ENCODE data around the gene TFB2M.

TFB2M gene

DNA sequence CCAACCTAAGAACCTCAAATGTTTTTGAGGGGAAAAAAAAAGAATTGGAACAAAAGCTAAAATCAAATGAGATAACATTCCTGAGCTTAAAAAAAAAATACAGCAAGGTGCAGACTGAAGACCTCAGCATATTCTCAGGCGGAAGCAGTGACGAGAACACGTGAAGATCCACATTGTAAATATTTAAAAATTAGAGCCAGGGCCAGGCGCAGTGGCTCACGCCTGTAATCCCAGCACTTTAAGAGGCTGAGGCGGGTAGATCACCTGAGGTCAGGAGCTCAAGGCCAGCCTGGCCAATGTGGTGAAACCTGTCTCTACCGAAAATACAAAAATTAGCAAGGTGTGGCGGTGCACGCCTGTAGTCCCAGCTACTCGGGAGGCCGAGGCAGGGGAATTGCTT, 15.7 kb downstream of the TFB2M start:
- DNase-seq: no peak

GRCh38 chr1:246549665-246550064, 16.4 kb downstream of the TFB2M start:
- no peak for DNase-seq

DNA sequence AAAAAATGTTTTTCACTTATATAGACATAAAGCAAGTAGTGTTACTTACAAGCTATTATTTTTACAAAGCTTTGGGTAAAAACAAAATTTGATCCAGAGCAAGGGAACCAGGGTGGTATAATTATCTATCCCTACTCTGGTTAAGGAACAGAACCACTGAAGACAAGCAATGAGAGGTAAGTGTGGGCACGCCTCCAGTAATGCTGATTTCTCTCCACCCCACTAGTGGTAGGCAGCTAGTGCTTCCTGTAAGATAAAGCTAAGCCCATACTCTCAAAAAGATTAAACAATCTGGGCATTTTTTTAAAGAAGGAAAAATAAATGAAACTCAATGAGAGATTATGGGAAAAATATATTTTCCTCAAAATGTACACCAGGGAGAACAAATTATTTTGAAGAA, 22.1 kb downstream of the TFB2M start:
- no peak for DNase-seq

DNA sequence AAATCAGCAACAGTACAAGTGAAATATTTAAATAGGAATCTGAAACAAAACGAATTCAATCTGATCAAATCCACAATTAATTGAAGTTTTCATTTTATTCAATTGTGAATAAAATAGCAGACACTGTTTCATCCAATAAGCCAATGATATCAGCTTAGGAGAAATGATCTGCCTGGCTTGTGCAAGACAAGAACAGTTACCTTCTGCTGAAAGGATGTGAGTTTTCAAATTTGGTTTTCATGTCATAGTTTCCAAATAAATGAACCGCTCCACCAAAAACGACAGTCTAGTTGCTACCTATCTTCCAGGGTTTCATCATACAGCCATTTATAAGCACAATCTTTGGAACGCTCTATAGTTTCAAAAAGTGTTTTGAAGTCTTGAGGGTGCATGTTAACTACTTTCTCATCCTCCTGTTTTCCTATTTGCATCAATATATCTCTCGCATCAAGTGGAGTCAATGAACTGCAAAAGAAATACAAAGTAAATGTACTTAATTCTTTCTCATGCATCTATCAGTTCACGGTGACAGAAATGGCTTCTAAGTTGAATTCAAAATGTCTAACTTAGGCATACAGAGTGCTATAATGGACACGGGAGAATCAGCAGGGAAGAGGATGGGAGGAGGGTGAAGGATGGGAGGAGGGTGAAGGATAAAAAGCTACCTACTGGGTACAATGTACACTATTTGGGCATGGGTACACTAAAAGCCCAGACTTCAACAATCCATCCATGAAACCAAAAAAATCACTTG, 25.1 kb downstream of the TFB2M start:
- no peak for DNase-seq

DNA sequence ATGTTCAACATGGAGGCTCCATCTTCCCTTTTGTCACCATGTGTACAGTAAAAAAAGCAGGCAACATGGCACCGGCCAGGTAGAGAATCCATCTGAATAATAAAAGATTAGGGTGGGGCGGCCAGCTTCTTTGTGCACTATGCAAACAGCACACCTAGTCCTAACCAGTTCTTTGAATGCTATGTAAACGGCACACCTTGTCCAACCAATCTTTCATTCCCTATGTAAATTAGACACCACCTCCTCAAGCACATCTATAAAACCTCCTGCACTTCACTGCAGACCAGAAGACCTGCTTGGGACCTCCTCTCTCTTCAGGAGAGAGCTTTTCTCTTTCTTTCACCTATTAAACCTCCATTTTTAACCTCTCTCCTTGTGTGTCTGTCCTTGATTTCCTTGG, 28.2 kb downstream of the TFB2M start:
- DNase-seq: no peak

DNA sequence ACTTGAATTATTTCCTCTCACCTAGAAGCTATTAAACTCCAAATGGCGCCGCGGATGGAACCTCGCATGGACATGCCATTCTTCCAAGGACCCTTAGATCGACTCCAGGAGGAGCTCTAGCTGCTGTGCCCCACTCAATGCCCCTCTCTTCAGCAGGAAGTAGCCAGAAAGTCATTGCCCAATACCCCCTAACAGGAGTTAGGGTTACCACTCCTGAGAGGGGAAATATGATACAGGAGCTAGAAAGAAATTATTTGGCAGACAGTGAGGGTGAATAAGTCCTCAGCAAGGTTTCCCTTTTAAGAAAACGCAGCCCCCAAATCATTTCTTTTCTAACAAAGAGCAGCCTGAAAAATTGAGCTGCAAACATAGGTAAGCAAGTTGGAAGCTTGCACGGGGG, 28.6 kb downstream of the TFB2M start:
- no peak for DNase-seq

- no peak for DNase-seq
Measured at GRCh38 chr1:246534114-246534513, 31.9 kb downstream of the TFB2M start.

DNA sequence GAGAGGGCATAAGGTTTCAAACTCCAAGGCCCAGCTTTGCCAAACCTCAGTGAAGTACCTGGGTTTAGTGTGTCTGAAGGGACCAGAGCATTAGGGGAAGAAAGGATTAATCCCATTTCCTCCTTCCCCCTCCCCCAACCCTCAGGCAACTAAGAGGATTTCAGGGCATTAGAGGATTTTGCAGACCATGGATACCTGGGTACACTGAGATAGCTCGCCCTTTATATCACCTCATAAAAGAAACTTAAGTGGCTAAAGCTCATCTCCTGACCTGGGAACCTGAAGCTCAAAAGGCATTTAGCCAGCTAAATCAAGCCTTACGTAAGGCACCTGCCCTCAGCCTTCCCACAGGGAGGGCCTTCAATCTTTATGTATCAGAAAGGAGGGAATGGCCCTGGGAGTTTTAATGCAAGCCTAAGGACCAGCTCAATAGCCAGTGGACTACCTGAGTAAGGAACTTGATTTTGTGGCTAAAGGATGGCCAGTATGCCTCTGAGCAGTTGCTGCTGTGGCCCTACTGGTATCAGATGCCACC, 32.6 kb downstream of the TFB2M start:
- DNase-seq: no peak

GRCh38 chr1:246532519-246532918, 33.5 kb downstream of the TFB2M start:
- no peak for DNase-seq

- DNase-seq: no peak
Measured at GRCh38 chr1:246530482-246530881, 35.6 kb downstream of the TFB2M start.

GRCh38 chr1:246528933-246529731, 36.9 kb downstream of the TFB2M start:
- DNase-seq: no peak

DNA sequence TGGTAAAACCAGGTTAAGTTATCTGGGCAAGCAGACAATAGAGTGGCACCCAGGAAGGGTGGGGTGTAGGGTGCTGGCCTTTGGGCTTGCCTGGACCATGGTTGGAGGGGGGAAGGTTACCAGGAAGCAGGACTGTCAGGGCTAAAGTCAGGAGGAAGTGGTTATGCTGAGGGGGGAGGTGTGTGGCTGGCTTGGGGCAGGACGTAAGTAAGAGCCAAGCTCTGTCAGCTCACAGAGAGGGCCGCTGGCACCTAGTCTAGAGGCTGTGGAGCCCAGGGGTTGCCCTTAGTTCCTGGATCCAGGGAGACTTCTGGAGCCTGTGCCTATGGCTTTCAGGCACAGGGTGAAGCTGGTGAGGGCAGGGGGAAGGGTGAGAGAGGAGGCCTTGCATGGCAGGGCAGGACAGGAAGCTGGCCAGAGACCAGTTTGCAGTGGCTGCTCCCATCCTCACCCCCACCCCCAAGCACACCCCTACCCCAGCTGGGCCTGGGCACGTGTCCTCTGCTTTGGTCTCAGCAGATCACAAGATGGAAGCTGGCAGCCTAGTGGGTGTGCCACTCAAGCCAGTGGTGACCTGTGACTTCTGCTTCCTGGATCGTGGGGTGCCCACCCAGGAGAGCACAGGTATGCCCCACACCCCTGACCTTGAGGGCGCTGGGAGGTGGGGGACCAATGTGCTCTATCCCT, 38.5 kb downstream of the TFB2M start:
- no peak for DNase-seq

DNA sequence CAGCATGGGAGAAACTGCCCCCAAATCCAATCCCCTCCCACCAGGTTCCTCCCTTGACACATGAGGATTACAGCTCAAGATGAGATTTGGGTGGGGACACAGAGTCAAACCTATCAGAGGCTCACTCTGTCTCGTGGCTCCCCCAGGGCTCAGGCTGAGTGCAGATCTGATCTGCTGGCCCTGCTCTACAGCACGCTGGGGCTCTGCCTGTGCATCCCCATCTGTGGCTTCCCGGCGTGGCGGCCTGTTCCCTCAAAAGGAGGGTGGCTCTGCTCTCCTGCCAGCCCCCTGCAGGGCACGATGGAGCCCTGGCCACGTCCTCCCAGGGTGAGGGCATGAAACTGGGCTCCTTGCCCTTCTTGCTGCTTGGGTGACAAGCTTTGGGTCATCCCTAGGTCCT, 39.1 kb downstream of the TFB2M start:
- DNase-seq: no peak

GRCh38 chr1:246526380-246526779, 39.7 kb downstream of the TFB2M start:
- DNase-seq: no peak

DNA sequence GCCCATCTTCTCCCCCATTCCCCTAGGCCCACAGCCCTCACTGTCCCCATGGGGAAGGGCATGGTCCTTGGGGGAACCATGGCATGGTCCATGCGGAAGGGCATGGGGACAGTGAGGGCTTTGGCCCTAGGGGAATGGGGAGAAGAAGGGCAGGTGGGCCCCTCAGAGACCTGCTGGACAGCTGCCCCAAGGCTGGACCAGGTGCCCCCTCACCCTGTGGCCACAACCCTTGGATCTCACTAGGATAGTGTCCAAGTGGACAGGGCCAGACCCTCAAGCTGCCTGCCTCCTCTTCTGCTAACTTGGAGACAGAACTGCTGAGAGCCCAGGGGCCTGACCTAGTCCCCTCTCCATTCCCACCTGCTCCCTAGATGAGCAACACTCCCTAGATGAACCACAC, 46.5 kb downstream of the TFB2M start:
- no peak for DNase-seq

DNA sequence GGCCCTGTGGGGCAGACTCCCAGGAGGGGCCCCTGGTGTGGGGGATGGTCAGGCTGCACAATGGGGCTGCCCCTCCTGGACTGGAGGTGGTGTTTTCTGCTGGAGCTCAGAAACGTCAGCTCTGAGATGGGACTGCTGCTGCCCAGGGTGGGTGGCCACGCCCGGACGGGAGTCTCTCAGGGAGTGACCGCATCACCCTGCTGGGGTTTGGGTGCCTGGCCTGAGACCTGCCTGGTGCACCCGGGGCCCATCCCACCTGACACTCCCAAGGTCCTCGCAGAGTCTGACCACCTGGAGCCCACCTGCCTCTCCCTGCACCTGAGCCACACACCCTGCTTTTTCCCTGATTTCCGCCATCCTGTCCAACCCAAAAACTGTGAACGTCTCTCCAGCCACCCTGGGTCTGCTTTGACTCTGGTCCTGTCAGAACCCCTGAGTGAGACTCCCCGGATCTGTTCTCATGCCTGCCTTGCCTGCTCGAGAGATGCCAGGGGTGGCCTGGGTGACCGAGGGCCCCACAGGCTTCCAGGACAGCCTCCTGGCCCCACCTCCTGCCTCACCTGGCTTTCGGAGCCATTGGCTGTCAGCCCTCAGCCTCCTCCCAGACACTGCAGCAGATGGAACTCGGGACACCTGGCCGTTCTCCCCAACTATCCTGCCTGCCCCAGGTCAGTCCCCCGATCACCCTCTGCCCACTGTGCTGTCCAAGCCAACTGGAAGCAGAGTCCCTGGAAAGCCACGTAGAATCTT, 47.4 kb downstream of the TFB2M start:
- no peak for DNase-seq

DNA sequence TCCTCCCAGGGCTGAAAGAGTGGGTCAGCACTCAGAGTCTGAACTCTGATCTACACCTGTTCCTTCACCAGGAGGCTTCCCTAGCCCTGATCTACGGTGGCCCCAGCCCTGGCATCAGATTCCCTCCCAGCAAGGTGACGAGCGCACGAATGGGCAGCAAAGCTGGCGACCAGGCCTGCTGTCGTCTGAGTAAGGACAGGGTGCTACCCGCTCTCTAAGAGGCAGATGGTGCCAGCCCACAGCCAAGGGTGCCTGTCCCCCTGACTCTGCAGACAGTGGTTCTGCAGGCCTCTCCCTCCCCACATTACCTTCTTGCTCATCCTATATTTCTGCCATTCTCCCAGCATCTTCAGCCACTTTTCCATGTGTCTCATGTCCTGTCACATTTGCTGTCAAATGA, 48.7 kb downstream of the TFB2M start:
- no peak for DNase-seq

DNA sequence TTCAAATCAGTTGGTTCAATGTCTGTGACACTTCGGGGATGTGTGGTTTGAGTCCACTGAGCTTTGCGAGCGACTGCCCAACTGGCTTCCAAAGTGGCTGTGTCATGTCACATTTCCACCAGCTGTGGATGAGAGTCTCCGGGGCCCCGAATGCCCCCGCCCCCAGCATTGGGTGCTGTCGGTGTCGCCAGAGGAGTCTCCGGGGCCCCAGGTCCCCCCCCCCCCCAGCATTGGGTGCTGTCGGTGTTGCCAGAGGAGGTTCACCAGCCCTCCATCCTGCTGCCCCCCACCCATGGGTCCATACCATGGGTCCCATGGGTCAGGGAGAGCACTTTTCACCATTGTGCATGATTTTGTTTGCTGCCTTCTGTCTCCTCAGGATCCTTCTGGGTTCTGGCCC, 49.9 kb downstream of the TFB2M start:
- DNase-seq: no peak

DNA sequence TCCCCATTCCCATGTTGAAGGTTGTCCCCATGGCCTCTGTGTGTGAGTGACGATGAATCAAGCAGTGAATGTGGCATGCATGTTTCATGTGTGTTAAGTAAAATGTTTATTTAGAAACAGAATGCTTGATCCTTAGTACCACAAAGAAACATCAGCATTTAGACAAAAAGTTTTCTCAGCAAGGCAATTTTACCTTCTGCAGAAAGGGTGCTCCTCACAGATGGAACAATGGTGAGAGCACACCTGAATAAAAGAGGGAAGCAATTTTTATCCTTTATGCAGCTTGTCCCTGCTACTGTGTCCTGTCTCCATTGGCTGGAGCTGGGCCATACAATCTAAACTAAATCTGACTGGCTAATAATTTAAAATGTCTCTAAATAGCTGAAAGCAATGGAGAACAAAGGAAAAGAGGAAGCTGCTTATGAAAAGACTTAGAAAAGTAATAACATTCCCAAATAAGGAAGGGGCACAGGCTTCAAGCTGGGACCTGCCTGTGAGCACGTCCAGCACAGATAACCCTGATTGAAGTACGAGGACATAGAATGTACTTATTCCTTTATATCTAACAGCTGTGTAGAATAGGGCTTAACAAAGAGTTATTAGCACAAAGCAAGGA, 50.6 kb downstream of the TFB2M start:
- no peak for DNase-seq

DNA sequence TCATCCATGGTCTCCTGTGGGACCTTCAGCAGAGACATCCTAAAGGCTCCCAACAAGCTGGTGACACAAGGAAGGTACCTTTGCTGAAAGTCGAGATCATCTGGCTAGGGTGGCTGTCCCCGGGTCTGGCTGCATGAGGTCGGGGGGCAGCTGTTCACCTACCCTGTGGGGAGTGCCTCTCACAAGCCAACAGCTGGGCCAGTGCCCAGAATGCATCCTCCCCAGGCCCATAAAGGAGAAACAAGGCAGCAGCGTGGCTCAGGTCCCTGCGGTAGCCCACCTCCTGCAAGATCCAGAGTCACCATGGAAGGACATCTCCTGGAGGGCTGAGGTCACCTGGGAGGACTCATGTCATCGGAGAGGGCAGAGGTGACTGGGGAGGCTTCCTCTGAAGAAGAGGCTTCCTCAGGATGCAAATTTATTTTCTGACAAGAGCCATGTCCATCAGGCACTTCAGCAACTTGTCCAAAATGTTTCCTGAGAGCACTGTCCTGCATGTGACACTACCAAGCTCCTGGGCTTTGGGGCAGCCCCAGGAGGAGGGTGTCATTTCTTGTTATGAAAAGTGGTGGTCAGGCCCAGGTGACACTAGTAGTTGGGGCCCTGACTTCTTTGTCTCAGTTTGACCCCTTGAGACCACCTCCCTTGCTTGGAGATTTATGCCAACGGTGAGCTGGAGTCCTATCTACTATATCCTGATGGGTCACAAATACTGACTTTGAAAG, 52.3 kb downstream of the TFB2M start:
- no peak for DNase-seq

- DNase-seq: no peak
Measured at GRCh38 chr1:246513041-246513440, 53.0 kb downstream of the TFB2M start.

DNA sequence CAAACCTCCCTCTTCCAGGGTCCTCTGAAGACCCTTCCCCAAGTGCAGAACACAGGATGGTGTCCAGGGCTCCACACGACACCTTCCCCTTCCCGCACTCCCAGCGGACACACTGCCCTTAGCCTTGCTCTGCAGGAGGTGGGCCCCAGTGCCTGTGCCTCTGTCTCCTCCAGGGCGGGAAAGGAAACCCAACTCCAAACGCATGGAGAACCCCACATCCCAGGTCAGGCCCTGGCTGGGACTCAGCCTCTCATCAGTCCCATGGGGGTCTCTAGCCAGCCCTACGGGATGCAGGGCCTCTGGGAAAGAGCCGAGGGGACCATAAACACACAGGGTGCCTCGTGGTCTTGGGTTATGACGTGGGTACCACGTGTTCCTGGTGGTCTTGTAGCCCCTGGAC, 53.4 kb downstream of the TFB2M start:
- no peak for DNase-seq
